IPS-20b (cell line): ENCODE results near the gene ATP1A1.

Source experiments
- H3K27ac ChIP-seq: one replicate; pipeline ENCODE4 v1.5.1; 2013; ENCODE audit warnings: low read length
- H3K27me3 ChIP-seq: 2 replicates; pipeline ENCODE4 v1.6.1; 2013; ENCODE audit warnings: mild to moderate bottlenecking, low read length, inconsistent platforms; ENCODE audit not compliant: insufficient read depth
- H3K36me3 ChIP-seq: 2 replicates; pipeline ENCODE4 v1.6.1; 2013; ENCODE audit warnings: low read depth, mild to moderate bottlenecking, inconsistent platforms, low read length, moderate library complexity; ENCODE audit not compliant: insufficient read depth
- H3K4me1 ChIP-seq: 2 replicates; pipeline ENCODE4 v1.6.1; 2013; ENCODE audit warnings: mild to moderate bottlenecking, control low read depth, inconsistent platforms, low read length, moderate library complexity; ENCODE audit not compliant: insufficient read depth
- H3K4me3 ChIP-seq: 2 replicates; pipeline ENCODE4 v1.5.1; 2013; ENCODE audit warnings: mild to moderate bottlenecking, low read length, inconsistent platforms
- H3K9ac ChIP-seq: 2 replicates; pipeline ENCODE4 v1.6.1; 2013; ENCODE audit warnings: low read depth, mild to moderate bottlenecking, inconsistent platforms, low read length, moderate library complexity
- H3K9me3 ChIP-seq: 2 replicates; pipeline ENCODE4 v1.6.1; 2013; ENCODE audit warnings: mild to moderate bottlenecking, low read depth, low read length, inconsistent platforms; ENCODE audit not compliant: insufficient read depth

Gene ATP1A1

GRCh38 chr1:116382857-116383483, 9.9 kb downstream of the ATP1A1 start:
- no peak overlapping the region for H3K27ac ChIP-seq
- H3K36me3 ChIP-seq, result peaks cover 45% of the 10 kb centered on the region
- H3K4me1 ChIP-seq, result peaks cover 37% of the 10 kb centered on the region

DNA sequence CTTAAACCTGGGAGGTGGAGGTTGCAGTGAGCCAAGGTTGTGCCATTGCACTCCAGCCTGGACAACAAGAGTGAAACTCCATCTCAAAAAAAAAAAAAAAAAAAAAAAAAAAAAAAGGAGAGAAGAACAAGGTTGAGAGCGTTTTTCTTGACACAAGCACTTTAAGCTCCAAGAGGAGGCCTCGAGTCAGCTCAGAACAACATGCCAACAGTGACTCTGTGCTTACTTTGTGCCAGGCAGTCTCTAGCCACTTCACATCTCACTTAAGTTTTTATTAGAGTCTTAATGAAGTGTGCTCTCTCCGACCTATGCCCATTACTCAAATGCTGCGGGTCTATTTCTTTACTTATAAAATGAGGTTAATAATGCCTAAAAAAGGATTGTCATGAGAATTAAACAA, 13.0 kb downstream of the ATP1A1 start:
- no peak overlapping the region for H3K4me3 ChIP-seq
- H3K9ac ChIP-seq, result no peak overlapping the region
- peaks cover 8% of the 10 kb centered on the region for H3K4me1 ChIP-seq
- H3K36me3 ChIP-seq, result peaks cover 75% of the 10 kb centered on the region
- no peaks in the 10 kb centered on the region for H3K27me3 ChIP-seq
- no peaks in the 10 kb centered on the region; the same call in 1 of the 2 replicates for H3K9me3 ChIP-seq
- no peak overlapping the region for H3K27ac ChIP-seq

More at GRCh38 chr1:116382857-116383483, 9.9 kb downstream of the ATP1A1 start:
- Histone ChIP-seq H3K9ac (no peak overlapping the region), H3K4me3 (no peak overlapping the region), H3K27me3 (no peaks in the 10 kb centered on the region), H3K9me3 (no peaks in the 10 kb centered on the region)

DNA sequence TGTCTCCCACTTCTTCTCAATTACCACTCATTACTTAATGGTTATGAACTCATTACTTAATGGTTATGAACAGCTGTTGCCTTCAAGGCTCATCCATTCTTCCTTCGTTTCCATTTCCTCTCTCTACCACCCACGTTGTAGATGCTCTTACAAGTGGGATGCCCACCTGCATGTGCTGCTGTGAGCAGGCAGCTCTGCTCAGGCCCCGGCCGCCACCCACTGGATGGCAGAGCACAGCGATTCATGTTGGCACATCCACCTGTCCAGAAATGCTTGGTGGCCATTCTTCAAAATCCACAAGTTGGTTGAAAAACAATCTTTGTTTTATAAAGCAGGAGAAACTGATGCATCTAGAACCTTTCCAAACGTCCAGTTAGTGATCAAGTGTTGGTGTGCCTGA, 14.5 kb downstream of the ATP1A1 start:
- no peak overlapping the region for H3K4me3 ChIP-seq

GRCh38 chr1:116388122-116388521, 15.1 kb downstream of the ATP1A1 start:
- peaks cover 96% of the 10 kb centered on the region for H3K36me3 ChIP-seq

More for the DNA sequence above, 14.5 kb downstream of the ATP1A1 start:
- H3K27me3 ChIP-seq, result no peaks in the 10 kb centered on the region
- no peak overlapping the region for H3K27ac ChIP-seq
- peaks cover 90% of the 10 kb centered on the region for H3K36me3 ChIP-seq
- H3K9ac ChIP-seq, result no peak overlapping the region
- H3K4me1 ChIP-seq, result 0 out of 2 replicates have a peak, but pooled peaks cover under 1% of the 10 kb centered on the region
- no peaks in the 10 kb centered on the region; the same call in 1 of the 2 replicates for H3K9me3 ChIP-seq

DNA sequence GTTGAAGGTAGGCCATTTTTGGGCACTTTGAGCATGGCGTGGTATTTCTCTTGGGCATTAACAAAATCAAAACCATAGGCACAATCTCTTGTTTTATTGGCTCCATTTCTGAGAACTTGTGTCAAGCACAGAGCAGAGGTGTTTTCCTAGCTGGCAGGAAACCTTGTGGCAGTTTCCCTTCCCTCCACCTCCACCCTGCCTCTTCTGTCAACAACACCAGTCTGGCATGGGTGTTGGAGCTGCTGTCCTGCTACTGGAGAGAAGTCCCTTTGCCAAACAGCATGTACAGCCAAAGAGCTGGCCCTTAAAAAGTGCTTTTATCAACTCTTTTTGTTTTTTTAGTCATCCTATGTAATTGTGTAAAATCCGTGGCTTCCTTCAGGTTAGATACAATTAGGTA, 16.0 kb downstream of the ATP1A1 start:
- no peak overlapping the region for H3K27ac ChIP-seq
- no peaks in the 10 kb centered on the region; the same call in 1 of the 2 replicates for H3K9me3 ChIP-seq
- no peak overlapping the region for H3K4me3 ChIP-seq
- peaks cover 98% of the 10 kb centered on the region for H3K36me3 ChIP-seq
- no peaks in the 10 kb centered on the region for H3K4me1 ChIP-seq
- H3K27me3 ChIP-seq, result no peaks in the 10 kb centered on the region
- H3K9ac ChIP-seq, result no peak overlapping the region

More at GRCh38 chr1:116388122-116388521, 15.1 kb downstream of the ATP1A1 start:
- Histone ChIP-seq H3K4me3 (no peak overlapping the region), H3K9ac (no peak overlapping the region), H3K9me3 (no peaks in the 10 kb centered on the region; the same call in 1 of the 2 replicates), H3K27ac (no peak overlapping the region), H3K27me3 (no peaks in the 10 kb centered on the region), H3K4me1 (no peaks in the 10 kb centered on the region)

DNA sequence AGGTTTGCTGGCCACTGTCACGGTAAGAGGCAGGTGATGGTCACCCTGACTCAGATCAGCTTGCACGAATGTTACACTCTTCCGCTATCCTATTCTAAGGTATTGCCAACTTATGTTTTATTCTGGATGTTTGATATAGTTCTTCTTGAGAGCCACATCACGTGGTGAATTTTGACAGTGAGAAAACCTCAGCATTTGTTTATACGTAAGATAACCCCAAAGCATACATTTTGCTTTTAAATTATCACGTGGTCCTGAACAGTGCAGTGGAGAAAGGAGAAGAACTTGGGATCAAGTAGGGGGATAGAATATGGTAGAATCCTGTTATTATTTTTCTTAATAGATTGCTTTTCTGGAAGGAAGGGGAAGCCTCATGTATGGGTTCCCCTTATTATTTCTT, 16.6 kb downstream of the ATP1A1 start:
- H3K4me1 ChIP-seq, result no peaks in the 10 kb centered on the region
- H3K9me3 ChIP-seq, result no peaks in the 10 kb centered on the region; the same call in 1 of the 2 replicates
- no peak overlapping the region for H3K27ac ChIP-seq
- no peak overlapping the region for H3K9ac ChIP-seq
- no peaks in the 10 kb centered on the region for H3K27me3 ChIP-seq
- no peak overlapping the region for H3K4me3 ChIP-seq
- H3K36me3 ChIP-seq, result peaks cover 98% of the 10 kb centered on the region

DNA sequence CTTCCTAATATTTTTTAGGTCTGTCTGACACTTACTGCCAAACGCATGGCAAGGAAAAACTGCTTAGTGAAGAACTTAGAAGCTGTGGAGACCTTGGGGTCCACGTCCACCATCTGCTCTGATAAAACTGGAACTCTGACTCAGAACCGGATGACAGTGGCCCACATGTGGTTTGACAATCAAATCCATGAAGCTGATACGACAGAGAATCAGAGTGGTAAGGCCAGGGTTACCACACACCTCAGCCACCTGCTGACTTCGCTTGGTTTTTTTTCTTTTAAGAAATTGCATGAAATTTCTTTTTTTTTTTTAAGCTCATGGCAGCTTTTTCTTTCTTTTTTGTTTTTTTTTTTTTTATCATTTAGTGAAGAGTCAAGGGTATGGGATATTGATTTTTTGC, 17.2 kb downstream of the ATP1A1 start:
- no peak overlapping the region for H3K27ac ChIP-seq

DNA sequence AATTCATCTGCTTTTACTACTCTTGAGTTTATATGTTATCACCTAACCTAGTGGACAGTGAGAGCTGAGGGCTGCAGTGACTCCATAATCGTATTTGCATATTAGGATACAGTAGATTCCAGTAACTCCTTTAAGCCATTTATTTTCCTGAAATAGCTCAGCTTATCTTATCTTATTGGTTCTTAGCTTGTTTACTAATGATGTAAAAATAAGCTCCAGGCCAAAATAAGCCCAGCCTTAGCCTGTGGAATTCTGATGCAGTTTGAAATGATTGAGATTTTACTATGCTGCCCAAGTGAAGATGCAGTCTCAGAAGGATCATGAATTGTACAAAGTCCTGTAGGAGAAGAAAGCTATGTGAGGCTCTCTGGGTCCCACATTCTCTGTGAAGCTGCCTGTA, 18.1 kb downstream of the ATP1A1 start:
- H3K36me3 ChIP-seq, result peaks cover 100% of the 10 kb centered on the region
- H3K27me3 ChIP-seq, result no peaks in the 10 kb centered on the region
- H3K9ac ChIP-seq, result no peak overlapping the region
- no peaks in the 10 kb centered on the region for H3K4me1 ChIP-seq
- H3K27ac ChIP-seq, result no peak overlapping the region
- no peaks in the 10 kb centered on the region; the same call in 1 of the 2 replicates for H3K9me3 ChIP-seq
- H3K4me3 ChIP-seq, result no peak overlapping the region

More for the DNA sequence above, 17.2 kb downstream of the ATP1A1 start:
- Histone ChIP-seq H3K36me3 (peaks cover 98% of the 10 kb centered on the region), H3K4me1 (no peaks in the 10 kb centered on the region), H3K9me3 (no peaks in the 10 kb centered on the region; the same call in 1 of the 2 replicates), H3K27me3 (no peaks in the 10 kb centered on the region), H3K9ac (no peak overlapping the region), H3K4me3 (no peak overlapping the region)

DNA sequence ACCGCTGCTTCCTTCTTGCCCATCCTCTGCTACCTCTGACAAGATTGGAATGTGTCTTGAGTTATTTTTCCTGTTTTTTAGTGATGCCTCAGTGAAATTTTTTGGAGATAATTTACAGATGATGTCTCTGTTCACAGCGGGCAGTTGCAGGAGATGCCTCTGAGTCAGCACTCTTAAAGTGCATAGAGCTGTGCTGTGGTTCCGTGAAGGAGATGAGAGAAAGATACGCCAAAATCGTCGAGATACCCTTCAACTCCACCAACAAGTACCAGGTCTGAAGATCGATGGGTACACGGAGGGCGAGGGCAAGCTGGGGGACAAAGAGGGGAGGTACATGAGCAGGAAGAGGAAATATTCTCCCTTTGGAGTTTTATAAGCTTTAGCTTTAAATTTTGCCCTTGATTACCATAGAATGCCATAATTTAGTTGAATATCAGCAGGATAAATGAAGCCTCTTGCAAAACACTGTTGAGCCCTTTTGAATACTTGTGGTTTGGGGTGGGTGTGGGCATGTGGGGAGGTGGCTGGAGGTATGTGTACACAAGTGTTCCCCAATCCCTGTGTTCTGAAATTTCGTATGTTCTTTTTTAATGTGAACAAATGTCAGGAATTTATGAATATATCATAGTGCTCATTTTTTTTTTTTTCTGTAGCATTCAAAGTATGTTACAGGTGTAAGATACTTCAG, 19.8 kb downstream of the ATP1A1 start:
- no peak overlapping the region for H3K4me3 ChIP-seq
- H3K27me3 ChIP-seq, result no peaks in the 10 kb centered on the region
- no peak overlapping the region for H3K27ac ChIP-seq
- H3K9me3 ChIP-seq, result no peaks in the 10 kb centered on the region; the same call in 1 of the 2 replicates
- H3K9ac ChIP-seq, result no peak overlapping the region
- no peaks in the 10 kb centered on the region for H3K4me1 ChIP-seq
- H3K36me3 ChIP-seq, result peaks cover 100% of the 10 kb centered on the region

DNA sequence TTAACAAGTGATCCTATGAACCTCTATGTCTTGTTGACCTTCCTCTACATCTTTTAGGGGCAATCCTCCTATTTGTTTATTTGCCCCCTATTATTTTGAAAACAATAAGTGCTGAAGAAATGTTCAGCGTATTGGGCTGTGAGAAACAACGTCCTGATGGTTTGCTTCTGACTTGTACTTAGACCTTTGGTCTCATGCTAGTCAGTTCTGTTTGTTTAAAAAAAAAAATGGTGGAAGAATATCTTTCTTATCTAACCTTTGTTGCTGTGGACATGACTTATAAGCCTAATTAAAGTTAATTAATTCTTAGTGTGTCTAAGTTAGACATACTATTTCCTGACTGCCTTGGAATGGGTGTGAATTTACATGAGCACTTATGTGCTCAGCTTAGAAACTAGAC, 20.7 kb downstream of the ATP1A1 start:
- H3K9me3 ChIP-seq, result no peaks in the 10 kb centered on the region; the same call in 1 of the 2 replicates
- H3K36me3 ChIP-seq, result peaks cover 100% of the 10 kb centered on the region
- no peaks in the 10 kb centered on the region for H3K27me3 ChIP-seq
- H3K9ac ChIP-seq, result no peak overlapping the region
- no peaks in the 10 kb centered on the region for H3K4me1 ChIP-seq
- H3K4me3 ChIP-seq, result no peak overlapping the region
- H3K27ac ChIP-seq, result no peak overlapping the region

- Histone ChIP-seq H3K27me3 (no peaks in the 10 kb centered on the region), H3K36me3 (peaks cover 100% of the 10 kb centered on the region), H3K27ac (no peak overlapping the region), H3K4me3 (no peak overlapping the region), H3K4me1 (no peaks in the 10 kb centered on the region), H3K9me3 (no peaks in the 10 kb centered on the region), H3K9ac (no peak overlapping the region)
Observed at GRCh38 chr1:116394270-116394669, 21.2 kb downstream of the ATP1A1 start.

- peaks cover 100% of the 10 kb centered on the region for H3K36me3 ChIP-seq
- no peaks in the 10 kb centered on the region for H3K27me3 ChIP-seq
- H3K4me1 ChIP-seq, result no peaks in the 10 kb centered on the region
- no peak overlapping the region for H3K4me3 ChIP-seq
- no peak overlapping the region for H3K9ac ChIP-seq
- no peak overlapping the region for H3K27ac ChIP-seq
- H3K9me3 ChIP-seq, result no peaks in the 10 kb centered on the region
Observed at GRCh38 chr1:116396769-116397168, 23.7 kb downstream of the ATP1A1 start.
